ENCODE measurements around the gene NSUN6. TPM values are rescaled to one million over a fixed set of nuclear protein-coding genes. Genes with fewer than 3 reads are reported as not detected.

Gene NSUN6
- total RNA-seq, 1 experiment from 2014 or later, result 6.0 TPM

DNA sequence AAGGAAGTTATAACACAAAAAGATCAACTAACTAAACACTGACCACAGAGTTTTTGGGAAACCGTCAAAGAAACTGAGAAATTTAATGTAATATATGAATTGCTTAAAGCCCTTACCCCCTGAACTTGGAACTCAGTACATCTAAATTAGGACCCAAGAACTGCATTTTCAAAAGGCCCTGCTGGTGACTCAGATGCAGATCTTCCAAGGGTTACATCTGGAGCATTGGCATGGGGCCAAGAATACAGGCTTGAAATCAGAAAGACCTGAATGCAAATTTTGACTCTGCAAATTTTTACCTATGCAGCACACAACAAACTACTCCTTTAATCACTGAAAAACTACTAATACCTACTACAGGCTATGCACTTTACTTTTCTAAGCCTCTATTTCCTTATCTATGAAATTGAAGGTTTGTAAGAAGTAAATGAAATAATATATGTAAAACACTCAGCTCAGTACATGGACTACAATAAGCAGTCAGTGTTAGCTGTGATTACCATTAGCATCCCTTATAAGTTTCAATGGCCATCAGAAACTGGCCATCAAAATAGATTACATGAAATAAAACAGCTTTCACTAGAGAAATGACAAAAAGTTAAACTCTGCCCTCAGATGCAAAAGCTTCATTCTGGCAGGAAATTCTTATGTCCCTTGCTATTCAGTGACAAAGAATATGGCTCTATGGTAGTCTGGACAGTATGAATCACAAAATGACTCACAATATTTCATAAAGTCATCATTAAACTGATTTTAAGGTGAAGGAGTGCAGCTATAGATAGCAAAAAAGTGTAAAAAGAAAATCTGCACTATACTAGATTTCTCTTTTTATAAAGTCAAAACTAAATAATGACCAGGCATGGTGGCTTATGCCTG, 43.6 kb downstream of the NSUN6 start:
- Histone ChIP-seq H3K9me3 (ENCODE audit: low read length) (no peaks in the 10 kb centered on the region), H3K4me1 (ENCODE audit: insufficient read depth, low read length) (peaks cover 66% of the 10 kb centered on the region), H3K9ac (ENCODE audit: low read length) (peak overlapping the region; percentile 77), H3K79me2 (ENCODE audit: low read length) (no peaks in the 10 kb centered on the region), H3F3A (ENCODE audit: low read length, unreplicated experiment) (peaks cover 9% of the 10 kb centered on the region), H3K9me2 (replicated peaks; ENCODE audit: low read length) (no peaks in the 10 kb centered on the region), H3K36me3 (ENCODE audit: low read depth, low read length) (no peaks in the 10 kb centered on the region), H4K20me1 (ENCODE audit: low read length) (no peaks in the 10 kb centered on the region), H3K4me2 (ENCODE audit: low read length) (peak overlapping the region; percentile 71), H3K4me3 (ENCODE audit: low read length) (peak overlapping the region; percentile 42), H3K27ac (ENCODE audit: low read length) (peak overlapping the region; percentile 98), H2AFZ (ENCODE audit: low read length) (no peak overlapping the region), H3K27me3 (ENCODE audit: low read length) (no peaks in the 10 kb centered on the region)
- ATAC-seq (peak; percentile 41), DNase-seq (peak; percentile 73)
- BruUV-seq (replicated peaks), result TSS peak; percentile 34
- intact Hi-C loops (cut with micrococcal nuclease), result no loop called here
- CTCF ChIA-PET, result no interaction called here
- TF ChIP-seq EZH2phosphoT487 (IDR thresholded peaks at IDR 0.05; ENCODE audit: borderline replicate concordance, low read length), result no peak
- TF ChIP-seq EZH2 (IDR thresholded peaks at IDR 0.05; ENCODE audit: low read length, unreplicated experiment), result no peak
- POLR2A ChIA-PET (ENCODE audit: unreplicated experiment), result interaction anchor here (0.6 to 0.9 kb wide), 3 partner anchors 10 to 51 kb away, joined by 3 to 7 read pairs (median 3); no protein-coding TSS in a partner anchor

DNA sequence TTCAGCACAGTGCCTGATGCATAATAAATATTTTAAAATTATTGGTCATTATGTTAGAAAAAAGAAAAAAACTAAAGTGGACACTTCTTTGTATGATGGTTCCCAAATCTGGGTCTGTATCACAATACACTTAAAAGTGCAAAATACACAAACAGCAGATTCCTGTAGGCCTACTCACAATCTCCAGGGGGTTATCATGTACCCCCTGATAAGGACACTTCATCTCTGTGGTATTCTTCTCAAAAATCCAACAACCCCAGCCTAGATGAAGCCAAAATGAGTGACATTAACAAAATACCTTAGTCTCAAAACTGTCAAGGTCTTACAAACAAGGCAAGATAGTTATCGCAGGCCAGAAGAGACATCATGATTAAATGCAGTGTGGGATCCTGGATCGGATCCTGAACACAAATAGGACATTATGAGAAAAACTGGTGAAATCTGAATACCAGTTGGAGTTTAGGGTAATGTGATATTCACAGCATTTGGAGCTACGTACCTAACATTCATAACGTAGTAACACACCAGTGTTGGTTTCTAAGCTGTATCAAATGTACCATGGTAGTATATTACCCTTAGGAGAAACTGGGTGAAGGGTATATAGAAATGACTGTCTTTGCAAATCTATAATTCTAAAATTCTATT, 45.2 kb downstream of the NSUN6 start:
- H3K4me3 ChIP-seq (ENCODE audit: low read length), result no peak overlapping the region
- ChIA-PET CTCF (no interaction called here), POLR2A (ENCODE audit: unreplicated experiment) (no interaction called here)
- H3K4me2 ChIP-seq (ENCODE audit: low read length), result no peak overlapping the region
- H3F3A ChIP-seq (ENCODE audit: low read length, unreplicated experiment), result peaks cover 4% of the 10 kb centered on the region
- no TSS peak for BruUV-seq (replicated peaks)
- H4K20me1 ChIP-seq (ENCODE audit: low read length), result no peaks in the 10 kb centered on the region
- no peak overlapping the region for H2AFZ ChIP-seq (ENCODE audit: low read length)
- no peak for TF ChIP-seq EZH2phosphoT487 (IDR thresholded peaks at IDR 0.05; ENCODE audit: borderline replicate concordance, low read length)
- TF ChIP-seq, protein P1, sequence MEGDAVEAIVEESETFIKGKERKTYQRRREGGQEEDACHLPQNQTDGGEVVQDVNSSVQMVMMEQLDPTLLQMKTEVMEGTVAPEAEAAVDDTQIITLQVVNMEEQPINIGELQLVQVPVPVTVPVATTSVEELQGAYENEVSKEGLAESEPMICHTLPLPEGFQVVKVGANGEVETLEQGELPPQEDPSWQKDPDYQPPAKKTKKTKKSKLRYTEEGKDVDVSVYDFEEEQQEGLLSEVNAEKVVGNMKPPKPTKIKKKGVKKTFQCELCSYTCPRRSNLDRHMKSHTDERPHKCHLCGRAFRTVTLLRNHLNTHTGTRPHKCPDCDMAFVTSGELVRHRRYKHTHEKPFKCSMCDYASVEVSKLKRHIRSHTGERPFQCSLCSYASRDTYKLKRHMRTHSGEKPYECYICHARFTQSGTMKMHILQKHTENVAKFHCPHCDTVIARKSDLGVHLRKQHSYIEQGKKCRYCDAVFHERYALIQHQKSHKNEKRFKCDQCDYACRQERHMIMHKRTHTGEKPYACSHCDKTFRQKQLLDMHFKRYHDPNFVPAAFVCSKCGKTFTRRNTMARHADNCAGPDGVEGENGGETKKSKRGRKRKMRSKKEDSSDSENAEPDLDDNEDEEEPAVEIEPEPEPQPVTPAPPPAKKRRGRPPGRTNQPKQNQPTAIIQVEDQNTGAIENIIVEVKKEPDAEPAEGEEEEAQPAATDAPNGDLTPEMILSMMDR (conservative IDR thresholded peaks at IDR 0.05; ENCODE audit: low read depth, low read length), result no peak
- no peak for TF ChIP-seq EZH2 (IDR thresholded peaks at IDR 0.05; ENCODE audit: low read length, unreplicated experiment)
- H3K27me3 ChIP-seq (ENCODE audit: low read length), result no peaks in the 10 kb centered on the region
- H3K9me3 ChIP-seq (ENCODE audit: low read length), result no peaks in the 10 kb centered on the region
- no peaks in the 10 kb centered on the region for H3K79me2 ChIP-seq (ENCODE audit: low read length)
- H3K27ac ChIP-seq (ENCODE audit: low read length), result no peak overlapping the region
- ATAC-seq (no peak), DNase-seq (no peak)
- no peaks in the 10 kb centered on the region for H3K36me3 ChIP-seq (ENCODE audit: low read depth, low read length)
- H3K9me2 ChIP-seq (replicated peaks; ENCODE audit: low read length), result no peaks in the 10 kb centered on the region
- intact Hi-C loops (cut with micrococcal nuclease), result no loop called here
- peaks cover 50% of the 10 kb centered on the region for H3K4me1 ChIP-seq (ENCODE audit: insufficient read depth, low read length)
- H3K9ac ChIP-seq (ENCODE audit: low read length), result no peak overlapping the region

DNA sequence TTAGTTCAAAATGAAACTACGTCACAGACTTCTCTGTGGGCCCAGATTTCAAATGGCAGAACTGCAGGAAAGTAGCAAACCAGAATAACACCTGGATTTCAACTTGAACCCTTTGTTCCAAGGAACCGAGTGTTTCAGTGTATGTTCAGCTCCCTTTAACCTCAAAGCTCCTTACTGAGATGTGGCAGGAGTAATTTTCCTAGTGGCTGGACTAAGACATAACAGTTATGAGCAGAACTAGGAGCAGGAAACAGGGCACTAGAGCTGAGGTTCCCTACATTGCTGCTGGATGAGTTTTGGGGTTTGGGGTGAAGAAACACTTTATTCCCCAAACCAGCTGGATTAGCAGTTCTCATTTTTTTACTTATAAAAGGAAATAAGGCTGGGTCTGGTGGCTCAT, 50.1 kb downstream of the NSUN6 start:
- Histone ChIP-seq H3K9me2 (replicated peaks; ENCODE audit: low read length) (no peaks in the 10 kb centered on the region), H3K27me3 (ENCODE audit: low read length) (no peaks in the 10 kb centered on the region), H3K9ac (ENCODE audit: low read length) (no peak overlapping the region), H3K4me1 (ENCODE audit: insufficient read depth, low read length) (peaks cover 4% of the 10 kb centered on the region; the same call in 1 of the 2 replicates), H3K4me3 (ENCODE audit: low read length) (no peak overlapping the region), H2AFZ (ENCODE audit: low read length) (no peak overlapping the region), H4K20me1 (ENCODE audit: low read length) (no peaks in the 10 kb centered on the region), H3F3A (ENCODE audit: low read length, unreplicated experiment) (no peaks in the 10 kb centered on the region), H3K79me2 (ENCODE audit: low read length) (no peaks in the 10 kb centered on the region), H3K4me2 (ENCODE audit: low read length) (no peak overlapping the region), H3K36me3 (ENCODE audit: low read depth, low read length) (no peaks in the 10 kb centered on the region), H3K9me3 (ENCODE audit: low read length) (no peaks in the 10 kb centered on the region), H3K27ac (ENCODE audit: low read length) (no peak overlapping the region)
- ChIA-PET POLR2A (ENCODE audit: unreplicated experiment) (no interaction called here), CTCF (no interaction called here)
- intact Hi-C loops (cut with micrococcal nuclease), result no loop called here
- ATAC-seq (no peak), DNase-seq (no peak)
- TF ChIP-seq EZH2phosphoT487 (IDR thresholded peaks at IDR 0.05; ENCODE audit: borderline replicate concordance, low read length) (no peak), EZH2 (IDR thresholded peaks at IDR 0.05; ENCODE audit: low read length, unreplicated experiment) (no peak)
- TF ChIP-seq, protein P1 (conservative IDR thresholded peaks at IDR 0.05; ENCODE audit: low read depth, low read length), result 0 out of 2 replicates have a peak, but pooled peaks have one; percentile 8
- BruUV-seq (replicated peaks), result no TSS peak
